IPS-NIHi7 (cell line): Measurements from ENCODE around the gene ITGB6.

Experiments
- DNase-seq: peaks from one replicate; pipeline ENCODE4 v3.0.0; 2012; ENCODE audit warnings: mixed read lengths; ENCODE audit errors: extremely low spot score

The ITGB6 gene

GRCh38 chr2:160222546-160223283 lies 22.6 kb upstream of the ITGB6 start:
- DNase-seq = no peak

GRCh38 chr2:160221391-160222276 lies 21.6 kb upstream of the ITGB6 start:
- DNase-seq = no peak

- DNase-seq = no peak
These were observed 20.5 kb upstream of the ITGB6 start for GRCh38 chr2:160220545-160221009.

GRCh38 chr2:160220026-160220425 lies 20.0 kb upstream of the ITGB6 start:
- no peak for DNase-seq

- no peak for DNase-seq
These were observed 14.7 kb upstream of the ITGB6 start for GRCh38 chr2:160214461-160215445.

- no peak for DNase-seq
These were observed 13.4 kb upstream of the ITGB6 start for GRCh38 chr2:160213511-160213910.

- peak; percentile 87 for DNase-seq
These were observed 10.6 kb upstream of the ITGB6 start for GRCh38 chr2:160210599-160211138.

GRCh38 chr2:160209516-160209856 lies 9.4 kb upstream of the ITGB6 start:
- DNase-seq = no peak

GRCh38 chr2:160208655-160209515 lies 8.8 kb upstream of the ITGB6 start:
- DNase-seq = no peak

- peak; percentile 30 for DNase-seq
These were observed 8.0 kb upstream of the ITGB6 start for GRCh38 chr2:160207804-160208654.

- DNase-seq = no peak
These were observed 7.2 kb upstream of the ITGB6 start for GRCh38 chr2:160207271-160207670.

GRCh38 chr2:160206436-160206835 lies 6.4 kb upstream of the ITGB6 start:
- DNase-seq = no peak

- peak; percentile 28 for DNase-seq
These were observed 5.4 kb upstream of the ITGB6 start for GRCh38 chr2:160205505-160205904.

- DNase-seq = no peak
These were observed 3.4 kb upstream of the ITGB6 start for GRCh38 chr2:160203422-160203821.

- no peak for DNase-seq
These were observed 2.9 kb upstream of the ITGB6 start for GRCh38 chr2:160203007-160203406.

- no peak for DNase-seq
These were observed 1.9 kb upstream of the ITGB6 start for GRCh38 chr2:160201849-160202539.

GRCh38 chr2:160200921-160201320 lies 849 bp upstream of the ITGB6 start:
- no peak for DNase-seq

- DNase-seq = no peak
These were observed 1.0 kb downstream of the ITGB6 start for GRCh38 chr2:160199053-160199452.

- DNase-seq = no peak
These were observed 2.5 kb downstream of the ITGB6 start for GRCh38 chr2:160197587-160197986.
